H1 (cell line): ENCODE results near the gene GAK. TPM values are rescaled to one million over a fixed set of nuclear protein-coding genes. Genes with fewer than 3 reads are reported as not detected.

Source experiments
- CTCF ChIA-PET: fragments of 300-600 bp; sonication (Branson Sonifier 250); formaldehyde crosslinking; loops from one replicate; lab custom pipeline; 2021; ENCODE audit not compliant: partially characterized antibody; lab: Charles Lee
- POLR2A ChIA-PET: fragments of 300-600 bp; sonication (Branson Sonifier 250); formaldehyde crosslinking; loops from one replicate; lab custom pipeline; 2021; ENCODE audit warnings: inconsistent platforms; ENCODE audit not compliant: partially characterized antibody; lab: Charles Lee
- DNase-seq, 2 experiments: peaks; one replicate each; pipeline versions ENCODE4 v3.0.0 to v3.0.0-alpha.2; 2010 to 2022; ENCODE audit warnings: low spot score in 2 of 2, low read depth in 1 of 2, mixed read lengths in 1 of 2
- FAIRE-seq: peaks from 2 replicates; lab custom pipeline; 2011; peaks lifted over from hg19 to GRCh38; lab: Jason Lieb, UNC
- H2AFZ ChIP-seq: 2 replicates; pipeline ENCODE4 v1.8.1; 2012; ENCODE audit warnings: low read length, inconsistent platforms
- H2AK5ac ChIP-seq: 2 replicates; pipeline ENCODE4 v1.6.1; 2013; ENCODE audit warnings: low read depth, low read length
- H2BK120ac ChIP-seq: replicated peaks from 2 replicates; pipeline ENCODE3; 2013; ENCODE audit warnings: low read depth, low read length, inconsistent platforms
- H2BK12ac ChIP-seq: 2 replicates; pipeline ENCODE4 v1.6.1; 2013; ENCODE audit warnings: low read depth, low read length
- H2BK15ac ChIP-seq: 2 replicates; pipeline ENCODE4 v1.6.1; 2013; ENCODE audit warnings: low read length
- H2BK20ac ChIP-seq: 2 replicates; pipeline ENCODE4 v1.6.1; 2013; ENCODE audit warnings: low read length
- H2BK5ac ChIP-seq: 2 replicates; pipeline ENCODE4 v1.6.1; 2013; ENCODE audit warnings: low read depth, low read length
- H3K14ac ChIP-seq: 2 replicates; pipeline ENCODE4 v1.6.1; 2013; ENCODE audit warnings: inconsistent platforms; ENCODE audit not compliant: insufficient read length
- H3K18ac ChIP-seq: 2 replicates; pipeline ENCODE4 v1.6.1; 2013; ENCODE audit warnings: low read length; ENCODE audit errors: extremely low read depth
- H3K23ac ChIP-seq: 2 replicates; pipeline ENCODE4 v1.6.1; 2013; ENCODE audit warnings: inconsistent platforms; ENCODE audit not compliant: insufficient read length
- H3K23me2 ChIP-seq: 2 replicates; pipeline ENCODE4 v1.6.1; 2013; ENCODE audit warnings: low read depth, low read length
- H3K27ac ChIP-seq: 2 replicates; pipeline ENCODE4 v1.6.1; 2011; ENCODE audit warnings: low read depth, low read length, inconsistent platforms
- H3K27me3 ChIP-seq, 4 experiments: replicated peaks in 1 of 4; 1 replicate in 1 of 4; 2 replicates in 3 of 4; pipeline versions ENCODE4 v1.6.1 to v1.8.1; 2011 to 2013; ENCODE audit warnings: low read length in 3 of 4, mild to moderate bottlenecking in 3 of 4, inconsistent platforms in 2 of 4, mixed read lengths in 2 of 4, moderate library complexity in 1 of 4; ENCODE audit not compliant: control insufficient read depth in 3 of 4, insufficient read depth in 3 of 4; ENCODE audit errors: extremely low read depth in 1 of 4
- H3K36me3 ChIP-seq, 4 experiments: 2 replicates each; pipeline versions ENCODE4 v1.6.1 to v1.8.1; 2011 to 2013; ENCODE audit warnings: mild to moderate bottlenecking in 4 of 4, low read length in 3 of 4, moderate library complexity in 2 of 4, control low read depth in 1 of 4, inconsistent platforms in 1 of 4; ENCODE audit not compliant: insufficient read depth in 4 of 4, control insufficient read depth in 2 of 4
- H3K4ac ChIP-seq: replicated peaks from 2 replicates; pipeline ENCODE3; 2013; ENCODE audit warnings: low read length, low read depth, mixed read lengths, inconsistent platforms; ENCODE audit not compliant: insufficient read length
- H3K4me1 ChIP-seq, 4 experiments: replicated peaks in 1 of 4; 1 replicate in 1 of 4; 2 replicates in 3 of 4; pipeline versions ENCODE4 v1.6.1 to v1.8.1; 2011 to 2013; ENCODE audit warnings: low read length in 3 of 4, inconsistent platforms in 2 of 4, mixed read lengths in 1 of 4; ENCODE audit not compliant: insufficient read depth in 4 of 4, control insufficient read depth in 3 of 4
- H3K4me2 ChIP-seq, 2 experiments: 2 replicates each; pipeline versions ENCODE4 v1.6.1 to v1.8.1; 2011 to 2013; ENCODE audit warnings: low read depth in 2 of 2, low read length in 2 of 2, control low read depth in 1 of 2, inconsistent platforms in 1 of 2, mild to moderate bottlenecking in 1 of 2; ENCODE audit not compliant: insufficient read depth in 1 of 2
- H3K4me3 ChIP-seq, 4 experiments: fragments of 200-600, 300-600 bp in 1 of 4; sonication (generic), shearing (Covaris generic), sonication (Bioruptor Twin) in 1 of 4; 2 replicates each; pipeline versions ENCODE4 v1.5.1 to v1.8.1; 2011 to 2016; ENCODE audit warnings: low read length in 4 of 4, low read depth in 3 of 4, control low read depth in 2 of 4, inconsistent platforms in 2 of 4, mild to moderate bottlenecking in 2 of 4, mixed read lengths in 1 of 4, moderate library complexity in 1 of 4; ENCODE audit not compliant: insufficient read depth in 2 of 4; ENCODE audit errors: extremely low read depth in 1 of 4
- H3K56ac ChIP-seq: replicated peaks from 2 replicates; pipeline ENCODE3; 2013; ENCODE audit warnings: low read depth, mild to moderate bottlenecking, mixed read lengths, low read length, inconsistent platforms; ENCODE audit not compliant: insufficient read length
- H3K79me1 ChIP-seq: 2 replicates; pipeline ENCODE4 v1.6.1; 2013; ENCODE audit warnings: low read depth, low read length, control low read depth
- H3K79me2 ChIP-seq, 2 experiments: 2 replicates each; pipeline versions ENCODE4 v1.6.1 to v1.8.1; 2012 to 2013; ENCODE audit warnings: low read length in 2 of 2, mild to moderate bottlenecking in 2 of 2, inconsistent platforms in 1 of 2; ENCODE audit not compliant: insufficient read depth in 2 of 2, control insufficient read depth in 1 of 2
- H3K9ac ChIP-seq, 4 experiments: replicated peaks in 1 of 4; 1 replicate in 1 of 4; 2 replicates in 3 of 4; pipeline versions ENCODE4 v1.6.1 to v1.8.1; 2011 to 2013; ENCODE audit warnings: low read depth in 3 of 4, low read length in 3 of 4, control low read depth in 2 of 4, mild to moderate bottlenecking in 2 of 4, moderate library complexity in 2 of 4, inconsistent platforms in 1 of 4; ENCODE audit errors: extremely low read depth in 1 of 4
- H3K9me3 ChIP-seq, 2 experiments: 2 replicates each; pipeline versions ENCODE4 v1.6.1 to v1.8.1; 2012 to 2013; ENCODE audit warnings: mild to moderate bottlenecking in 2 of 2, moderate library complexity in 2 of 2, control low read depth in 1 of 2, inconsistent platforms in 1 of 2, low read depth in 1 of 2, low read length in 1 of 2, mixed read lengths in 1 of 2; ENCODE audit not compliant: insufficient read depth in 2 of 2
- H4K20me1 ChIP-seq, 2 experiments: replicated peaks in 1 of 2; 2 replicates each; pipeline versions ENCODE3 to v1.8.1; 2011 to 2013; ENCODE audit warnings: inconsistent platforms in 2 of 2, low read length in 2 of 2, mild to moderate bottlenecking in 1 of 2; ENCODE audit not compliant: insufficient read depth in 2 of 2, control insufficient read depth in 1 of 2
- H4K5ac ChIP-seq: 2 replicates; pipeline ENCODE4 v1.6.1; 2013; ENCODE audit warnings: low read length, low read depth, mixed read lengths, inconsistent platforms; ENCODE audit not compliant: insufficient read length
- H4K8ac ChIP-seq: 2 replicates; pipeline ENCODE4 v1.8.0; 2013; ENCODE audit warnings: mild to moderate bottlenecking, moderate library complexity, low read length, inconsistent platforms; ENCODE audit not compliant: insufficient read depth; ENCODE audit errors: extremely low read depth
- H4K91ac ChIP-seq: replicated peaks from 2 replicates; pipeline ENCODE3; 2013; ENCODE audit warnings: low read length, mixed read lengths, inconsistent platforms; ENCODE audit not compliant: insufficient read length
- CTCF ChIP-seq, 3 experiments: IDR thresholded peaks; 1 replicate in 2 of 3; 2 replicates in 1 of 3; pipeline versions ENCODE4 v1.5.1 to v1.6.1; 2011; ENCODE audit warnings: low read length in 3 of 3, mild to moderate bottlenecking in 3 of 3, inconsistent platforms in 2 of 3, low read depth in 1 of 3, moderate library complexity in 1 of 3; ENCODE audit not compliant: insufficient read depth in 1 of 3; ENCODE audit errors: control extremely low read depth in 1 of 3
- WGBS, 2 experiments: shearing (Covaris generic) in 1 of 2; methylation state at CpG; one replicate each; pipeline versions ENCODE4 v1.1.6 to v1.1.7; 2013 to 2015; ENCODE audit warnings: low lambda C conversion rate in 2 of 2, mixed read lengths in 2 of 2, inconsistent platforms in 1 of 2, low coverage in 1 of 2, missing lambda C conversion rate in 1 of 2; ENCODE audit not compliant: insufficient replicate concordance in 2 of 2, insufficient coverage in 1 of 2, insufficient read length in 1 of 2; ENCODE audit errors: extremely low coverage in 1 of 2, missing lambda C conversion rate in 1 of 2; 5-methylcytosine and 5-hydroxymethylcytosine counted together
- polyA plus RNA-seq, 7 experiments: library from polyadenylated mRNA; depleted of rRNA in 3 of 7; stranded (reverse) in 5 of 7; unstranded in 2 of 7; fragments of >200 nt in 5 of 7; fragments of 200-250 nt in 2 of 7; gene quantifications; 1 replicate in 5 of 7; 2 replicates in 1 of 7; 4 replicates in 1 of 7; pipeline versions ENCODE4 v1.2.1 to v1.2.3, GENCODE V29; 2011 to 2013; ENCODE audit warnings: missing spikeins in 2 of 7, mixed read lengths in 2 of 7
- total RNA-seq: library from RNA; stranded (reverse); fragmentation: NEBNext Ultra II Directional; extraction: Animal tissue kit (Norgen Biotek cat#: 25700); gene quantifications from 2 replicates; pipeline ENCODE4 v1.2.1, GENCODE V29; 2021

The GAK gene
- total and polyA plus RNA-seq, 2 of the 8 experiments (the other 6 are each of a cell fraction or from before 2014, with no cell fraction given), result 31.5 to 70.8 TPM

GRCh38 chr4:860561-860960 lies 71.6 kb downstream of the GAK start:
- Histone ChIP-seq H2AFZ (no peak overlapping the region), H3K9ac (no peak overlapping the region), H2BK20ac (no peak overlapping the region), H3K14ac (no peak overlapping the region), H3K27me3 (no peaks in the 10 kb centered on the region), H3K79me2 (no peaks in the 10 kb centered on the region), H3K56ac (no peak overlapping the region), H2BK15ac (no peak overlapping the region), H3K4me2 (no peak overlapping the region), H3K18ac (no peak overlapping the region), H3K23me2 (no peaks in the 10 kb centered on the region), H3K4me1 (no peaks in the 10 kb centered on the region), H3K4ac (no peak overlapping the region), H4K20me1 (peaks cover 0 to 4% of the 10 kb centered on the region in 2 experiments), H4K5ac (no peak overlapping the region), H3K36me3 (peaks cover 7 to 30% (median 18%) of the 10 kb centered on the region in 4 experiments), H4K8ac (no peak overlapping the region), H3K9me3 (no peaks in the 10 kb centered on the region), H3K79me1 (no peaks in the 10 kb centered on the region), H3K4me3 (no peak overlapping the region), H2AK5ac (no peak overlapping the region), H2BK120ac (no peak overlapping the region), H3K27ac (no peak overlapping the region), H3K23ac (no peak overlapping the region), H4K91ac (no peak overlapping the region), H2BK12ac (no peak overlapping the region), H2BK5ac (no peak overlapping the region)
- ChIA-PET POLR2A (no interaction called here), CTCF (interaction anchor here (0.8 to 1.3 kb wide), 3 partner anchors 15 to 51 kb away, joined by 3 to 4 read pairs (median 3); no protein-coding TSS in a partner anchor)
- TF ChIP-seq CTCF (IDR thresholded peaks at IDR 0.05; ENCODE audit: control extremely low read depth in 1 of 3, insufficient read depth in 1 of 3, low read depth in 1 of 3, low read length in 3 of 3), result no peak
- no peak for FAIRE-seq
- no peak for DNase-seq
- 95% methylated on average over 21 of the region's 21 CpGs; no CpG with 5 or more reads in 1 of the 2 experiments for WGBS, 2 experiments
